Thoracic aorta (tissue), 2 donors: ENCODE data around the gene CENPC. TPM values are rescaled to one million over a fixed set of nuclear protein-coding genes. Genes with fewer than 3 reads are reported as not detected.
"Not testable (repeated sequence)": the region's sequence is repeated elsewhere in the genome, so short reads cannot be mapped to it uniquely, and the experiment has no call there.

Experiments
- ATAC-seq: fragments of 150-250 bp; one replicate; pipeline ENCODE4 v1.8.0; 2017; ENCODE audit warnings: low read depth; ENCODE audit not compliant: insufficient number of reproducible peaks, low FRiP score
- DNase-seq: peaks from one replicate; pipeline ENCODE4 v3.0.0-alpha.2; 2020; ENCODE audit warnings: low spot score
- H3K27ac ChIP-seq, 2 donors: fragments of 200-600 bp; sonication (generic); 1 replicate in 1 of 2; 2 replicates in 1 of 2; pipeline ENCODE4 v1.5.1; 2016; ENCODE audit warnings: mild to moderate bottlenecking in 2 of 2, moderate library complexity in 2 of 2
- H3K27me3 ChIP-seq: fragments of 200-600 bp; sonication (generic); replicated peaks from 2 replicates; pipeline ENCODE4 v1.6.0; 2016; ENCODE audit warnings: mild to moderate bottlenecking; ENCODE audit not compliant: insufficient read depth
- H3K36me3 ChIP-seq: fragments of 200-600 bp; sonication (generic); one replicate; pipeline ENCODE4 v1.5.1; 2016
- H3K4me1 ChIP-seq, 2 donors: fragments of 200-600 bp; sonication (generic); 1 replicate in 1 of 2; 2 replicates in 1 of 2; pipeline versions ENCODE4 v1.5.1 to v1.6.0; 2016; ENCODE audit warnings: low read depth in 2 of 2, mild to moderate bottlenecking in 1 of 2; ENCODE audit not compliant: control insufficient read depth in 1 of 2
- H3K4me3 ChIP-seq: fragments of 200-600 bp; sonication (generic); 2 replicates; pipeline ENCODE4 v1.5.1; 2016; ENCODE audit warnings: mild to moderate bottlenecking
- H3K9me3 ChIP-seq: fragments of 200-600 bp; sonication (generic); 2 replicates; pipeline ENCODE4 v1.5.1; 2016
- CTCF ChIP-seq: fragments of 200-600 bp; sonication (generic); IDR thresholded peaks from one replicate; pipeline ENCODE4 v1.5.1; 2019; ENCODE audit warnings: antibody characterized with exemption
- total RNA-seq, 2 donors: library from RNA; depleted of rRNA; stranded (reverse); fragments of >200 nt; gene quantifications; one replicate each; pipeline versions ENCODE4 v1.1.0 to v1.2.3, GENCODE V29; 2016

The CENPC gene
- total RNA-seq, 2 donors from 2014 or later, result 25.3 to 38.8 TPM

- Histone ChIP-seq H3K4me3 (no peak overlapping the region), H3K4me1 (peaks cover 0 to 6% of the 10 kb centered on the region in 2 donors), H3K27ac (no peak overlapping the region), H3K36me3 (no peaks in the 10 kb centered on the region), H3K27me3 (no peaks in the 10 kb centered on the region), H3K9me3 (peaks cover 3% of the 10 kb centered on the region)
- no peak for ATAC-seq
- DNase-seq, result no peak
- no peak for TF ChIP-seq CTCF
Observed at GRCh38 chr4:67460574-67460973, 84.7 kb downstream of the CENPC start.

- DNase-seq (no peak), ATAC-seq (no peak)
- Histone ChIP-seq H3K36me3 (peaks cover 4% of the 10 kb centered on the region), H3K4me3 (no peak overlapping the region), H3K4me1 (no peaks in the 10 kb centered on the region), H3K27ac (no peak overlapping the region), H3K27me3 (no peaks in the 10 kb centered on the region), H3K9me3 (peaks cover 3% of the 10 kb centered on the region)
- TF ChIP-seq CTCF, result no peak
Observed at GRCh38 chr4:67459164-67459563, 86.1 kb downstream of the CENPC start.

GRCh38 chr4:67456577-67457196 lies 88.6 kb downstream of the CENPC start:
- peaks cover 3% of the 10 kb centered on the region for H3K9me3 ChIP-seq
- DNase-seq (no peak), ATAC-seq (no peak)
- no peaks in the 10 kb centered on the region for H3K27me3 ChIP-seq
- TF ChIP-seq CTCF, result no peak
- peaks cover 4% of the 10 kb centered on the region for H3K36me3 ChIP-seq
- H3K4me3 ChIP-seq, result no peak overlapping the region
- no peaks in the 10 kb centered on the region for H3K4me1 ChIP-seq
- H3K27ac ChIP-seq, result no peak overlapping the region

- not testable (repeated sequence) for H3K27me3 ChIP-seq, H3K9me3 ChIP-seq, DNase-seq, H3K36me3 ChIP-seq, H3K4me1 ChIP-seq, H3K27ac ChIP-seq, ATAC-seq, H3K4me3 ChIP-seq
Observed at GRCh38 chr4:67452846-67453205, 92.5 kb downstream of the CENPC start.

- ATAC-seq (no peak), DNase-seq (no peak)
- peaks cover 4% of the 10 kb centered on the region for H3K36me3 ChIP-seq
- H3K27ac ChIP-seq, result no peak overlapping the region
- TF ChIP-seq CTCF, result no peak
- no peaks in the 10 kb centered on the region for H3K27me3 ChIP-seq
- no peaks in the 10 kb centered on the region for H3K9me3 ChIP-seq
- H3K4me1 ChIP-seq, result no peaks in the 10 kb centered on the region
- H3K4me3 ChIP-seq, result no peak overlapping the region
Observed at GRCh38 chr4:67452100-67452845, 93.0 kb downstream of the CENPC start.
